Osteoblast (primary cell): ENCODE measurements around the gene MRRF. TPM values are rescaled to one million over a fixed set of nuclear protein-coding genes. Genes with fewer than 3 reads are reported as not detected.

Experiments used
- DNase-seq: peaks from one replicate; pipeline ENCODE4 v3.0.0; 2011; ENCODE audit warnings: low spot score, mixed read lengths; ENCODE audit not compliant: insufficient read length; ENCODE audit errors: missing footprints
- H2AFZ ChIP-seq: 2 replicates; pipeline ENCODE4 v1.6.0; 2011; ENCODE audit warnings: mild to moderate bottlenecking, low read length
- H3K27ac ChIP-seq: 2 replicates; pipeline ENCODE4 v1.5.1; 2011; ENCODE audit warnings: mild to moderate bottlenecking, low read depth, low read length, moderate library complexity
- H3K27me3 ChIP-seq: 2 replicates; pipeline ENCODE4 v1.6.0; 2012; ENCODE audit warnings: mild to moderate bottlenecking, control low read depth, inconsistent platforms, low read length, moderate library complexity; ENCODE audit not compliant: insufficient read depth
- H3K36me3 ChIP-seq: 2 replicates; pipeline ENCODE4 v1.5.1; 2011; ENCODE audit warnings: mild to moderate bottlenecking, low read length, control low read depth, moderate library complexity; ENCODE audit not compliant: insufficient read depth
- H3K4me1 ChIP-seq: 2 replicates; pipeline ENCODE4 v1.5.1; 2011; ENCODE audit warnings: mild to moderate bottlenecking, low read length, control low read depth, moderate library complexity; ENCODE audit not compliant: insufficient read depth
- H3K4me2 ChIP-seq: 2 replicates; pipeline ENCODE4 v1.6.0; 2011; ENCODE audit warnings: mild to moderate bottlenecking, low read length; ENCODE audit not compliant: insufficient read depth
- H3K4me3 ChIP-seq: fragments of 200-600 bp; sonication (generic); 3 replicates; pipeline ENCODE4 v1.5.1; 2012; ENCODE audit warnings: mild to moderate bottlenecking, low read length, inconsistent platforms; ENCODE audit not compliant: insufficient read depth
- H3K79me2 ChIP-seq: 2 replicates; pipeline ENCODE4 v1.6.0; 2012; ENCODE audit warnings: mild to moderate bottlenecking, low read length, control low read depth, inconsistent platforms; ENCODE audit not compliant: insufficient read depth
- H3K9me3 ChIP-seq: 2 replicates; pipeline ENCODE4 v1.5.1; 2011; ENCODE audit warnings: low read depth, low read length, control low read depth
- H4K20me1 ChIP-seq: 2 replicates; pipeline ENCODE4 v1.6.0; 2012; ENCODE audit warnings: mild to moderate bottlenecking, low read length, control low read depth; ENCODE audit not compliant: insufficient read depth
- CTCF ChIP-seq: IDR thresholded peaks from 2 replicates; pipeline ENCODE4 v1.5.1; 2011; ENCODE audit warnings: mild to moderate bottlenecking, low read depth, low read length, moderate library complexity; ENCODE audit errors: extremely low read depth
- total RNA-seq: library from RNA; depleted of rRNA; stranded (reverse); fragments of >200 nt; gene quantifications from 2 replicates; pipeline ENCODE4 v1.2.3, GENCODE V29; 2012

Gene MRRF
- total RNA-seq, 1 donor: 35.8 TPM

DNA sequence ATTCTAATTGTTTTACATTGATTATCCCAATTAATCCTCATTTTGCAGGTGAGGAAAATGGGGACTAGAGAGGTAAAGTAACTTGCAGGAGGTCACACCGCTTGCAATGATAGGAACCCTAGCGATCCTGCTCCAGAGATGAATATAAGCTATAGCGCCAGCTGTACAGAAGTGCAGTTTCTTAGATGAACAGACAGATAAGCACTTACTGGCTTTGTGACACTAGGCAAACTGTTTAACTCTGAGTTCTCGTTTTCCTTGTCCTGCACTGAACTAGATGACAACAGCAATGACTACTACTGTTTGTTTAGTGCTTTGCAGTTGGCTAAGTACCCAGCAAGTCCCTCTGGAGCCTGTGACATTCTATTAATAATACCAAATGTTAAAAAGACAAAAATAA, 47.0 kb upstream of the MRRF start:
- Histone ChIP-seq H4K20me1 (no peaks in the 10 kb centered on the region), H3K9me3 (no peaks in the 10 kb centered on the region), H2AFZ (no peak overlapping the region), H3K4me2 (no peak overlapping the region), H3K4me1 (peaks cover 11% of the 10 kb centered on the region), H3K27ac (no peak overlapping the region), H3K79me2 (no peaks in the 10 kb centered on the region), H3K4me3 (no peak overlapping the region), H3K27me3 (peaks cover 97% of the 10 kb centered on the region), H3K36me3 (no peaks in the 10 kb centered on the region)
- no peak for TF ChIP-seq CTCF
- DNase-seq: peak; percentile 69

DNA sequence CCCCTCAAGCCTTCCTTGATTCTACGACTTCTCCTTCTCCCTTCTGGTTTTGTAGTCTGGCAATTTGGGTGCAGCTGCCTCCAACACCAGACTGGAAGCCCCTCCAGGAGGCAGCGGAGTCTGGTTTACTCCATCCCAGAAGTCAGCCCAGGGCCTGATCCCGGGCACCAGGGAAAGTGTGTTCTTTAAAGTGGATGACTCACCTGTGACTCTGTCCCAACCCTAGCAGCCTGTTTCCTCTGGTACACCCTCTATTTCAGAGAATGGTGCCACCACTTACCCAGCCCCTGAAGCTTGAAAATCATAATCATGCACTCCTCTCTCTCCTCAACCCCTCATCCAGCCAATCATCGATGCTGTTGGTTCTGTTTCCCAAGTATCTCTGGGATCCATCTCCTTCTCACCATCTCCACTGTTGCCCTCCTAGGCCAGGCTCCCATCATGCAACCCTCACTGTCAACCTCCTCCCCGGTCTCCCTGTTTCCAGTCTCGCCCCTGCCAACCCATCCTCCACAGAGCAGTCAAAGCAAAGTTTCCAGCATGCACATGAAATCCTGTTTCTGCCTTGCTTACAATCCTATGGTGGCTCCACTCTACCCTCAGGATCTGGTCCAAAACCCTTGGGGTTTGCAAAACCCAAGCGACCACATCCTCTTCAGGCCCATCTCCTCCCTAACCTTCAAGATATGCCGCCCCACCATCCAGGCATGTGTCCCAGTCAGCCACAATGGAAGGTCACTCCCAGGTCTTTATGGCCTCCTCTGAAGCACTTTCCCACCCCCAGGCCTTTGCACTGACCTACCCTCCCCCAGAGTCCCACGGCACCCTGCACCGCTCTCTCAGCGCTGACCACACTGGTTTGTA, 46.4 kb upstream of the MRRF start:
- Histone ChIP-seq H3K27me3 (peaks cover 96% of the 10 kb centered on the region), H3K27ac (no peak overlapping the region), H3K36me3 (no peaks in the 10 kb centered on the region), H3K4me1 (peaks cover 11% of the 10 kb centered on the region), H3K9me3 (no peaks in the 10 kb centered on the region), H2AFZ (peak overlapping the region; percentile 50), H3K4me3 (peak overlapping the region; percentile 55), H4K20me1 (no peaks in the 10 kb centered on the region), H3K79me2 (no peaks in the 10 kb centered on the region), H3K4me2 (peak overlapping the region; percentile 67)
- no peak for TF ChIP-seq CTCF
- DNase-seq: peak; percentile 93

- Histone ChIP-seq H3K4me1 (peaks cover 11% of the 10 kb centered on the region), H3K9me3 (no peaks in the 10 kb centered on the region), H4K20me1 (no peaks in the 10 kb centered on the region), H3K4me2 (peak overlapping the region; percentile 67), H2AFZ (peak overlapping the region; percentile 50), H3K36me3 (no peaks in the 10 kb centered on the region), H3K27ac (no peak overlapping the region), H3K27me3 (peaks cover 98% of the 10 kb centered on the region), H3K79me2 (no peaks in the 10 kb centered on the region), H3K4me3 (peak overlapping the region; percentile 55)
- no peak for TF ChIP-seq CTCF
- peak; percentile 95 for DNase-seq
These were observed 45.5 kb upstream of the MRRF start for GRCh38 chr9:122218935-122219855.
